ENCODE data around the gene ADAM12.

ADAM12 gene

GRCh38 chr10:126140746-126141273 is 247.5 kb downstream of the ADAM12 start:
- DNase-seq (ENCODE audit: low read depth in 2 of 2): no peak

- DNase-seq (ENCODE audit: low read depth in 2 of 2): no peak
Measured at GRCh38 chr10:126137562-126138221, 250.6 kb downstream of the ADAM12 start.

- DNase-seq (ENCODE audit: low read depth in 2 of 2): no peak
Measured at GRCh38 chr10:126135941-126136595, 252.2 kb downstream of the ADAM12 start.

- DNase-seq (ENCODE audit: low read depth in 2 of 2): no peak
Measured at GRCh38 chr10:126135177-126135576, 253.1 kb downstream of the ADAM12 start.

DNA sequence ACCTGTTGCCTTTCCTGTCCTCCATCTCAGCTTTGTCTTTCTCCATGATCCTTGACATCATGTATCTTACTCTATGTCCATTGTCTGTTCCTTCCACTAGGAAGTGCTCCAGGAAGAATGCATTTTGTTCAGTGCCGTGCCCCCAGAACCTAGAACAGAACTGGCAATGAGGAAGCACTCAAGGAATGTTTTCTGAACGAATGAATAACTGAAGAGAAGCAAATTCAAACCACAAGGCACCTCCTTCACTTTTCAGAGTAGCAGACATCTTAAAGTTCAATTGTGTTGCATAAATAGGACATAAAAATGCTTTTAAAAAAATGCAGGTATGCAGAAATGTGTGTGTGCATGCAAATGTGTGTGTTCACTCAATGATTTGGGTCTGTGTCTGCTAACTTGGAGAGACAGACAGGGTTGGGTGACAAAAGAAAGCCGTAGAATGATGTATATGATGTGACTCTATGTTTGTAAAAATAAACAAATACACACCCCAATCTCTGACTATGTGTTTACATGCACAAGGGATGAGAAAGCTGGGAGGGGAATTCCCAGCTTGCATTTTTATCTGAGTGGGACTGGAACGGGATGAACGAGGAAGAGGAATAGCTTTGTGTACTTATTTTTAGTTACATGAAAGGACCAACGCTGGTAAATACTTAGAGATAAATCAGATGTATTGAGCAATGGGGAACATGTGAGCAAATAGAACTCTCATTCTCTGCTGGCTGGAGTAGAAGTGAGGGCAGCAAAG is 254.2 kb downstream of the ADAM12 start:
- no peak for DNase-seq (ENCODE audit: low read depth in 2 of 2)

GRCh38 chr10:126133082-126133620 is 255.1 kb downstream of the ADAM12 start:
- DNase-seq (ENCODE audit: low read depth in 2 of 2): no peak

DNA sequence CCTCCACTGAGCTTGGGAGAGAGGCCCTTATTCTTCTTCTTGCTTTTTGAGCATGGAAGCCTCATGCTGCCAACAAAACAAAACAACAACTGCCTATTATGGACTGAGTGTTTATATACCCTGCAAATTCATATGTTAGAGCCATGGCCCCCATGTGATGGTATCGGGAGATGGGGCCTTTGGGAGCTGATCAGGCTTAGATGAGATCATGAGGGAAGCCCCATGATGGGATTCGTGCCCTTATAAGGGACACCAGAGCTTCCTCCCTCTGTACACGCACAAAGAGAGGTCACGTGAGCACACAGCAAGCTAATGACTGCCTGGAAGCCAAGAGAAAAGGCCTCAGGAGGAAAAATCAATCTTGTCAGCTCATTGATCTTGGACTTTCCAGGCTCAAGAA is 256.9 kb downstream of the ADAM12 start:
- no peak for DNase-seq (ENCODE audit: low read depth in 2 of 2)

GRCh38 chr10:126130271-126130710 is 258.0 kb downstream of the ADAM12 start:
- DNase-seq (ENCODE audit: low read depth in 2 of 2): no peak

- no peak for DNase-seq (ENCODE audit: low read depth in 2 of 2)
Measured at GRCh38 chr10:126129026-126129425, 259.3 kb downstream of the ADAM12 start.

- DNase-seq (ENCODE audit: low read depth in 2 of 2): no peak
Measured at GRCh38 chr10:126128581-126128980, 259.7 kb downstream of the ADAM12 start.

GRCh38 chr10:126127481-126128029 is 260.7 kb downstream of the ADAM12 start:
- no peak for DNase-seq (ENCODE audit: low read depth in 2 of 2)

GRCh38 chr10:126126866-126127265 is 261.4 kb downstream of the ADAM12 start:
- DNase-seq (ENCODE audit: low read depth in 2 of 2): no peak

- no peak for DNase-seq (ENCODE audit: low read depth in 2 of 2)
Measured at GRCh38 chr10:126126023-126126422, 262.3 kb downstream of the ADAM12 start.

GRCh38 chr10:126124668-126125349 is 263.5 kb downstream of the ADAM12 start:
- DNase-seq (ENCODE audit: low read depth in 2 of 2): no peak

DNA sequence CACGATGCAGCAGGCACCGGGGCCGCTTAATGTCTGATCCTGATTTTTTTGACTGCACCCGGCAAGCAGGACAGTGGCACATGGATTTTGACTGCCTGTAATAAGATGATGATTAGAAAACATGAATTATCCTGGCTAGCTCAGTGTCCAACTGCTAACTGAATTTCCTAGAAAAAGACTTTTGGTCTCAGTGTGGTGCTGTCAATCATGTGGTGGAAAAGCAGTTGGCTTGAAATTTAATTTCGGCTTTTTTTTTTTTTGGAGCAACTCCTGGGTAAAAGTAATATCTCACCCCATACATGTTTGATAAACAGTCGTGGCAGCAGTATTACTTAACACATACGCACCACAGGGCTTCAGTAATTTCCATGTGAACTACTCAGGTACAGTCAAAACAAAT is 264.2 kb downstream of the ADAM12 start:
- no peak for DNase-seq (ENCODE audit: low read depth in 2 of 2)

DNA sequence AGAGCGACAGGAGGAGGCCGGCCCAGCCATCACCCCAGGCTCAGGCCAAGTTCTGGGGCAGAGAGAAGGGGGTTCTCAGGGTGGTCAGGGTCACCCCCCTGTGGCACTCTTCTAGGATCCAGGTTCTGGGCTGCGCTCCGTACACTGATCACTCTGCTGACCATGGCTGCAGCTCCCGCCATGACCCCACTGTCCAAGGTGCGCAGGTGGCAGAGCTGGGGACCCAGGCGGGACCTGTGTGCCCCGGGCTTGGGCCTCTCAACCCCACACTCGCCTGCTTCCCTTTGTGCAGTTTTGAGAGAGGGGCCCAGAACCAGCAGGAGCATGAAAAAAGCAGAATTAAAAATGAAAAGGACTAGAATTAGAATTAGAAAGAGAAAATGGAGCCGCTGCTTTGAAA is 264.8 kb downstream of the ADAM12 start:
- no peak for DNase-seq (ENCODE audit: low read depth in 2 of 2)

GRCh38 chr10:126122881-126123280 is 265.4 kb downstream of the ADAM12 start:
- DNase-seq (ENCODE audit: low read depth in 2 of 2): no peak

DNA sequence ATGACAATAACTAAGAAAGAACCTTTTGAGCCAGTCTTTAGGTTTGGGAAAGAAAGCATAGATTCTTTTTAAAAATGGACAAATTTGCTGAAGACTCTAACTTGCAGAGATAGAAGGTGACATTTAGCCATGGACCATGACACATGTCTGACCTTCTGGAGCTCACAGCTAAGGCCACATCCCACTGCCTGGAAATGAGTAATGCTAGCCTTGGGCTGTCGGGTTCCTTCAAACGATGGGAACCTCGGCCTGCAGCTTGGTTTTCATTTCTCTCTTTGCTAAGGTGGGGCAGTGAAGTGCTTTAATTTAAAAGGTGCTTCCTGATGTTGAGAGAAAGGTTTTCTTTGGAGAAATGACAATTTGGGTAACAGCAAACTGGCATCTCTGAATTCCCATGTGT is 268.7 kb downstream of the ADAM12 start:
- DNase-seq (ENCODE audit: low read depth in 2 of 2): no peak

- no peak for DNase-seq (ENCODE audit: low read depth in 2 of 2)
Measured at GRCh38 chr10:126118476-126118875, 269.8 kb downstream of the ADAM12 start.

- no peak for DNase-seq (ENCODE audit: low read depth in 2 of 2)
Measured at GRCh38 chr10:126117196-126117595, 271.1 kb downstream of the ADAM12 start.

- DNase-seq (ENCODE audit: low read depth in 2 of 2): no peak
Measured at GRCh38 chr10:126115886-126116285, 272.4 kb downstream of the ADAM12 start.

All from stimulated activated CD8-positive, alpha-beta memory T cell treated with anti-CD3 and anti-CD28 coated beads, Interleukin-15, amount 100 ng/mL, for 48 hours (primary cell).